ENCODE data around the gene PRKCZ.

Gene PRKCZ

GRCh38 chr1:2025491-2025981 lies 24.7 kb upstream of the PRKCZ start:
- DNase-seq = peak; percentile 35

DNA sequence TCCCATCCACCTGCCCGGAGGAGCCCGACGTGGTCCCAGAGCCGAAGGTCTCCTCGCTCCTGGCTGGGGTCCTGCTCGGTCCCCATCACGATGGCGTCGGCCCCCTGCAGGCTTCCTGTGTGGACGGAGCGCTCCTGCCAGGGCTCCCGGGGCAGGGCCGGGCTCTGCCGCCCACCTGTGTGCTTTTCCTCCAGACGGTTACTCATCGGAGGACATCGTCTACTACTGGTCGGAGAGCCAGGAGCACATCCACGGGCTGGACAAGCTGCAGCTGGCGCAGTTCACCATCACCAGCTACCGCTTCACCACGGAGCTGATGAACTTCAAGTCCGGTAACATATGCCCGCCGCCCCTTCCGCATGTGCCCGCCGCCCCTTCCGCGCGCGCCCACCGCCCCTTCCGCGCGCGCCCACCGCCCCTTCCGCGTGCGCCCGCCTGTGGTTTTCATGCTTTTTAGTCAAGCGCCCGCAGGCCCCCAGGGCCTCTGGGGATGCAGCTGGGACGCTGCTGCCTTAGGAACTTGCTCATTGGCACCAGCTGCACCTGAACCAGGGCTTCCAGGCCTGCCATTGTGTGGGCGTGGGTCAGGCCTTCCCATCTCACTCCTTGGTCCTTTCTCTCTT lies 22.1 kb upstream of the PRKCZ start:
- DNase-seq = no peak

DNA sequence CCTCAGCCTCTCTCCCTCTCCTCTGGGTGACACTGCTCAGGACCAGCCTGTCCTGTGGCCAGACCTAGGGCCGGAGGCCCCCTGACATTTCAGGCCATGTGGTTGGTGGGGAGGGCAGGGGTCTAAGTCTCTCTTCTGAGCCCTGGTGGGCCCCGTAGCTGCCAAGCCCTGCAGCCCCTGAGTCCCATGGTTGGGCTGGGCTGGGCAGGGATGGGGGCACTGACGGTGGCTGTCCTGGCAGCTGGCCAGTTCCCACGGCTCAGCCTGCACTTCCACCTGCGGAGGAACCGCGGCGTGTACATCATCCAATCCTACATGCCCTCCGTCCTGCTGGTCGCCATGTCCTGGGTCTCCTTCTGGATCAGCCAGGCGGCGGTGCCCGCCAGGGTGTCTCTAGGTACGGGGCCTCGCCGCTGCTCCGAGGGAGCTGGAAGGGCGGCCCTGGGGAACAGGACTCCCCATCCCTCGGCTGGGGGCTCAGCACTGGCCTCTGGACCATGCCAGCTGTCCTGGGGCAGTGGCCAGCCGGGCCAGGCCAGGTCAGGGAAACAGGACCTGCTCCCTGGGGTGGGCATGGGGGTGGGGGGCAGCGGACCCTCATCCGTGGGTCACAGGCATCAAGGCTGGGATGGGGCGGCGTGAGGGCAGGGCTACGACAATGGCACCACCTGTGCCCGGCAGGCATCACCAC lies 21.2 kb upstream of the PRKCZ start:
- DNase-seq = no peak

GRCh38 chr1:2029561-2029960 lies 20.6 kb upstream of the PRKCZ start:
- DNase-seq = no peak

DNA sequence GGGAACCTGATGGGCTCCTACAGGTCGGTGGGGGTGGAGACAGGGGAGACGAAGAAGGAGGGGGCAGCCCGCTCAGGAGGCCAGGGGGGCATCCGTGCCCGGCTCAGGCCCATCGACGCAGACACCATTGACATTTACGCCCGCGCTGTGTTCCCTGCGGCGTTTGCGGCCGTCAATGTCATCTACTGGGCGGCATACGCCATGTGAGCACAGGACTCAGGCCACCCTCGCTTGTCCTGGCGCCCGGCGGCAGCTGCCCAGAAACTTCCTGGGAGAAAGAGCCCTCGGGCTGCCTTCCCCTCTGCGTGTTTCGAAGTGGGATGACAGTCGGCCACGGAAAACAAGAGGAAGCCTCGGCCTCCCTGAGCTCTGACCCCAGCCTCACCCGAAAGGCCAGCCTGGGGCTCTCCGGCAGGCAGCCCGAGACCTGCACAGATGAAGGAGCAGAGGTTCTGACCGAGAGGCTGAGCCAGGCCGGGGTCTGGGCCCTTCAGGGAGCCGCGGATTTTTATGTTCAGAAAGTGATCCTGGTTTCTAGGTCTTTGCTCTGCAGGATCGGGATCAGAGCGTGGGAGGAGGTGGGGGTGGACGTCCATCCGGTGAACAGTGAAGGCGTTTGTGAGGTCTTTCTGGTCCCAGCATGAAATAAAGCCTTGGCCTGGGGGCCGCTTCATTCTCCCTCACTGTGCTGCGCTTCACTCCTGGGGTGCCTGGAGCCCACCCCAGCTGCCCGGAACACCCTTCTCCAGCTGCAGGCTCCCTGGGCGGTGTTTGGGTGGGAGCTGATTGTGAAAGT lies 19.9 kb upstream of the PRKCZ start:
- no peak for DNase-seq

DNA sequence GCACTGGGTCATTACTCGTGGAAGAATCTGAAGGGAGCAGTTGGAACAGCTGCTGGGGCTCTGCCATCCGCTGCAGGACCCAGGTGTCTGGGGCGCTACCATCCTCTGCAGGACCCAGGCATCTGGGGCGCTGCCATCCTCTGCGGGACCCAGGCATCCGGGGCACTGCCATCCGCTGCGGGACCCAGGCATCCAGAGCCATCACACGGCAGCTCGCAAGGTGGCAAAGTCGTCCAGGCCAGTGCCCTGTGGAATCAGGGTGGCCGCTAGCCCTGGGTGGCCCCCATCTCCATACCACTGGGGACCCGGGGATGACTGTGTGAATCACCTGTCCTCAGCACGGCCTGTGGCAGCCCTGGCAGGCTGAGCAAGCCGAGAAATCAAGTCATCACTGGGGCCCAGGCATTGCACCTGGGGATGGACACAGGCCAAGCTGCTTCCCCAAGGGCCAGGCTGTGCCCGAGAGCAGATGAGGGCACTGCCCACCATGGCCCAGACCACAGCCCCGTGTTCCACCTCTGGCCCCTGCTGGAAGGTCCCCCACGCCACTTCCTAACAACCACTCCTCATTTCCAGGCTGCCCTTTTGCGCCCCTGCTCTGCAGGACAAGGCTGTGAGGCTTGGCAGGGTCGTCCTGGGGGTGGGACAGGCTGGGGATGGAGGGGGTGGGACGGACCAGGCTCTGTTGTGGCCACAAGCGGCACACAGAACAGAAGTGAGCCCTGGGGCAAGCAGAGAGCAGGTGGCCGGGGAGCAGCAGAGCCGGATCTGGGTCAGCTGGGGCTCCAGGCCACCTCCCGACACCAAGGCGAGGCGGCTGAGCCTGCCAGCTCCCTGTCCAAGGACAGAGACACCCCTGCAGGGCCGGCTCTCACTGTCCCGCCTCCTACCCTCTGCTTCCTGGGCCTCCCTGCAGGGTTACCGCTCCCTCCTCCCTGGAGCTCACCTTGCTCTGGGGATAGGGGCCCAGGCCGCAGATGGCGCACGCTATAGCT lies 18.4 kb upstream of the PRKCZ start:
- DNase-seq = no peak

- no peak for DNase-seq
Measured at GRCh38 chr1:2032737-2033136, 17.5 kb upstream of the PRKCZ start.

DNA sequence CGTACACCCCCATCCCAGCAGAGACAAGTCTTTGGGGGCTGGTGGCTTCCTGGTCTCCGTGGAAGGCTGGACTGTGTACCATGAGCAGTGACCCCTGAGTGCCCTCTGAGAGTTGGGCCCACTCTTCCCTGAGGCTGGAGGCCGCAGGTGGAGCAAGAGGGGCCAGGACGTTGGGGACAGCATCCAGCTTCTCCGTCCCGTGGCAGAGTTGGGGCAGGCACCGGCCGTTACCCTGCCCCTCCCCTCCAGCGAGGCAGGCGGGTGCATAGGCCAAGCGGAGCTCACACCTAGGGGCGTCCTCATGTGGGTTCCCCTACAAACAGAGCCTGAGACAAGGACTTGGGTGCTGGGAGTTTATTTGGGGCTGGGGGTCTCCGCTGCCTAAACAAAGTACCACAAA lies 17.0 kb upstream of the PRKCZ start:
- DNase-seq = no peak

DNA sequence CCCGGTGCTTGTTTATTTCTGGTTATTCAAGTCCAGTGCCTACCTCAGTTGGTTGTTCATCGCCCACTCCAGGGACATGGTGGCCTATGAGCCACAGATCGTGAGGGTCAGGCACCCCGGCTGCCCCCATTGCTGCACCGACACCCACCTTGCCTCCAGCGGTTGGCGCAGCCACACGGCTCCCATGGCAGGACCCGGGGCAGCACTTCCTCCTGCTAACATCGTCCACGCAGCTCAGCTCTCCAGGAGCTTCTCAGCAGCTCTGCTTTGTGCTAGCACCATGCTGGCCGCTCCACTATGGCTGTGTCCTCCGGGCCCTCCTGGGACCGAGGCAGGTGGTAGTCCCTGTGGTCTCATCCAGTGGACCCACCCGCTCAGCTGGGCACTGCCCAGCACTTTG lies 13.9 kb upstream of the PRKCZ start:
- DNase-seq = no peak

GRCh38 chr1:2037314-2037979 lies 12.8 kb upstream of the PRKCZ start:
- no peak for DNase-seq

GRCh38 chr1:2038229-2038628 lies 12.0 kb upstream of the PRKCZ start:
- no peak for DNase-seq

GRCh38 chr1:2039251-2039650 lies 11.0 kb upstream of the PRKCZ start:
- DNase-seq = no peak

DNA sequence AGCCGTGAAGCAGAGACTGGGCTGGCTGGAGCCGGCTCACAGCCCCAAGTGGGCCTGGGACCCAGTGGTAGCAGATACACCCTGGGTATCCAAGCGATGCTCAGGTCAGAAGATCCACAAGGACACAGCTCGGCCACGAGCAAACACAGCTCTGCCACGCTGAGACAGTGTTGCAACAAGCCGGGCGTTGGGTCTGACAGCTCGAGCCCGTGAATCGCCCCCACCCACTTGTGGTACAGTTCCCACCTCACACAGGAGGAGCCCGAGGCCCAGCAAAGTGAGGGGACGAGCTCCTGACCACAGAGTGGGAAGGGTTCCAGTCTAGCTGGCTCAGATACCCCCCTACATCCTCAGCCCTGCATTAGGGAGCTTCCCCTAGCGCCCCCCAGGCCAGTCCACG lies 8.9 kb upstream of the PRKCZ start:
- no peak for DNase-seq

- no peak for DNase-seq
Measured at GRCh38 chr1:2041887-2042286, 8.3 kb upstream of the PRKCZ start.

GRCh38 chr1:2042830-2043773 lies 7.1 kb upstream of the PRKCZ start:
- DNase-seq = no peak

DNA sequence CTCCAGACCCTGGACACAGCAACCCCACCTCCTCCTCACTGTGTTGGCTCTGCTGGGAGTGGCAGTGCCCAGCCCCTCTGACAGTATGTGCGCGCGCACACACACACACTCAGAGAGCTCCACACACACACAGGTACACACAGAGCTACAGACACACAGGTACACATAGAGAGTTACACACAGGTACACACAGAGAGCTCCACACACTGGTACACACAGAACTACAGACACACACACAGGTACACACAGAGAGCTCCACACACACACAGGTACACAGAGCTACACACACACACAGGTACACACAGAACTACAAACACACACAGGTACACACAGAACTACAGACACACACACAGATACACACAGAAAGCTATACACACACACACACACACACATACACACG lies 6.3 kb upstream of the PRKCZ start:
- DNase-seq = no peak

DNA sequence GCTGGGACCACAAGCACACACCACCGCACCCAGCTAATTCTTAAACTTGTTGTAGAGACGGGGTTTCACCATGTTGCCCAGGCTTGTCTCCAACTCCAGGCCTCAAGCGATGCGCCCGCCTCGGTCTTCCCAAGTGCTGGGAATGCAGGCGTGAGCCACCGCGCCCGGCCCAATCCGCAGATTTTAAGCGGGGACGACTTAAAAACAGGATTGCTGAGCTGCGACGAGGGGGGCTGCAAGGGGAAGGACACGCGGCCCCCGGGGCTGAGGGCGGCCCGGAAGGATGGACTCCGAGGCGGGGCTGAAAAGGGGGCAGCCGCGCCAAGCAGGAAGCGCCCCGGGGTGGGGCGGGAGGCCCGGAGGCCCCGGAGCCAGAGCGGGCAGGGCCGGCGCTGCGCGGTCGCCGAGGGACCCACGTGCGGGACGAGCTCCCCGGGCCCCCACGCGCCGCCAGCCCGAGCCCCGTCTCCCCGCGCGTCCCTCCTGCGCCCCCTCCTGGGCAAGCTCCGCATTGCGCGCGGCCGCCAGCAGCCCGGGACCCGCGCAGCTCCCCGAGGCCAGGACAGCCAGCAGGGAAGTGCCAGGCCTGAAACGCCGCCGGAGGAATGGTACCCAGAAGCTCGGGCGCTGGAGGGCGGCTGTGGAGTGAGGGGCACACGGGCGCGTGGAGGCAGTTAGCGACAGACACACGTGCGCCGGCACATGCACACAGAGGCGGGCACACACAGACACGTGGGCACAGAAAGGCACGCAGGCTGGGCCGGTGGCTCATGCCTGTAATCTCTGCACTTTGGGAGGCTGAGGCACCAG lies 5.5 kb upstream of the PRKCZ start:
- peak; percentile 80 for DNase-seq

- no peak for DNase-seq
Measured at GRCh38 chr1:2045468-2046173, 4.6 kb upstream of the PRKCZ start.

GRCh38 chr1:2046174-2046917 lies 3.9 kb upstream of the PRKCZ start:
- DNase-seq = peak; percentile 62
